Measurements from ENCODE around the gene PCMT1.

DNA sequence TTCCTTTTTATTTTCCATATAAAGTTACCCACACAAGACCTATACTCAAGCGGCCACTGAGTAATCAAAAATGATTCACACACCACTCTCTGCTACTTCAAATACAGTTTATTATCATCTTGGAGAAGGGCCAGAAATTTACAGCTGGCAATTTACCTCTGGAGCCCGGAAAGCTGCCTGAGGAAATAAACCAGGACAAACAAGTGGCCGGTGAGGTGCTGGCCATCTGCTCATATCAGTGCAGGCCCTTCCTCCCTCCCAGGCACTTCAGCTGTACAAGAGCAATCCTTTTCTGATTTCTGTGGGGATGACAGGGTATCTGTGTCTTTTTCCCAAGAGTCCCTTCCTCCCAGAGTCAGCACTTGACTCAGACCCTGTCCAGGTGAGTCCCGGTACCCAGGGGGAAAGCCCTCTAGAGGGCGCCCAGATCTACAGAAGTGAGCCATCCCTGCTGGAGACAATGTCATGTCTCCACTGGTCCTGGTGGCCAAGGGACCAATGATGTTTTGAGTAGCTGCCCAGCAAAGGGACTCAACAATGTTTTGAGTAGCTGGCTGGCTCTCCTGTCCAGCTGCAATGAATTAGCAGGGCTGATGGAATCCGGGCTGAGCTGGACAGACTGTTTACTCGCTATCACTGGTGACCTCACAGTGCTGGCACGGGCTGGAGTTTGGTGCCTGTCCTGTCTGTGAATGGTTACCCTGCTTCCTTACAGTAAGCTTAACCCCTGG, 91.0 kb downstream of the PCMT1 start:
- no peak for TF ChIP-seq POLR2A (IDR thresholded peaks at IDR 0.05; ENCODE audit: extremely low read depth, insufficient read length)
- peak; percentile 77 for TF ChIP-seq CTCF (IDR thresholded peaks at IDR 0.05; ENCODE audit: low read depth, low read length)
- no peak for TF ChIP-seq MYC (IDR thresholded peaks at IDR 0.05; ENCODE audit: low read depth, low read length)

All from NB4 (cell line).